Esophagus squamous epithelium (tissue), 4 donors: ENCODE data around the gene CD93.

Experiments used
- CTCF ChIP-seq, 6 experiments: fragments of 450-650 bp in 4 of 6; fragments of 200-600 bp in 2 of 6; sonication (generic) in 2 of 6; IDR thresholded peaks; one replicate each; pipeline ENCODE4 v1.5.1; 2016 to 2019; ENCODE audit warnings: antibody characterized with exemption in 6 of 6, mild to moderate bottlenecking in 4 of 6, moderate library complexity in 4 of 6
- POLR2A ChIP-seq, 4 donors: fragments of 450-650 bp; IDR thresholded peaks; one replicate each; pipeline ENCODE4 v1.6.1; 2017; ENCODE audit warnings: antibody characterized with exemption in 4 of 4, mild to moderate bottlenecking in 4 of 4, moderate library complexity in 3 of 4

DNA sequence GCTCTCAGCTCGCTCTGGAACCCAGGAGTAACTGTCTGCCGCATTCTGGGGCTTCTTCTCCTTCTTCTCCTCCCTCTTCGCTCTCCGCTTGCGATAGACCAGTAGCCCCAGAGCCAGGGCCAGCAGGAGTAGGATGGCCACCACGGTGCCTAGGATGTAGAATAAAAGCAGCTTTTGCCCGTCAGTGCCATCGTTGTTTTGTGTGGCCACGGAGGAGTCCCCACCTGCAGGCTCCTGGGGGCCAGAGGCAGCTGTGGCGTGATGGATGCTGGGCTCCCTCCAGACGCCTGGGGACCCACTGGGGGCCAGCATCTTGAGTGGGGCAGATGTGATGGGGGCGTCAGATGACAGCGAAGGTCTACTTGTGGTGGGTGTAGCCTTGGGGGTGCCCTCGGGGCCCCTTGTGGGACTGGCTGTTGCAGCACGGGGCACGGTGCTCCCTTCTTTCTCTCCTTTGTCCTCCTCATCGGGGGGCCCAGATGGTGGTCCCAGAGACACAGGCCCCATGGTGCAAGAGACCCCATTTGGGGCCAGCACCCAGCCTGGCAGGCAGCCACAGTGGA, 1.8 kb downstream of the CD93 start:
- no peak for TF ChIP-seq CTCF (IDR thresholded peaks at IDR 0.05)
- no peak for TF ChIP-seq POLR2A (IDR thresholded peaks at IDR 0.05)
